Astrocyte (in vitro differentiated cells and primary cell): ENCODE results near the gene RAB21. TPM values are rescaled to one million over a fixed set of nuclear protein-coding genes. Genes with fewer than 3 reads are reported as not detected.

ENCODE experiments used
- DNase-seq: peaks from one replicate; pipeline ENCODE4 v3.0.0-alpha.2; 2010; ENCODE audit warnings: low read depth
- FAIRE-seq: peaks from 2 replicates; lab custom pipeline; 2011; peaks lifted over from hg19 to GRCh38; lab: Jason Lieb, UNC
- H2AFZ ChIP-seq: 2 replicates; pipeline ENCODE4 v1.6.0; 2012; ENCODE audit warnings: low read depth, low read length, inconsistent platforms
- H3K27ac ChIP-seq: 2 replicates; pipeline ENCODE4 v1.5.1; 2011; ENCODE audit warnings: low read depth, low read length, inconsistent platforms
- H3K27me3 ChIP-seq: 2 replicates; pipeline ENCODE4 v1.6.0; 2011; ENCODE audit warnings: low read length, inconsistent platforms; ENCODE audit not compliant: insufficient read depth
- H3K36me3 ChIP-seq: 2 replicates; pipeline ENCODE4 v1.5.1; 2011; ENCODE audit warnings: low read length, inconsistent platforms; ENCODE audit not compliant: insufficient read depth
- H3K4me1 ChIP-seq: 2 replicates; pipeline ENCODE4 v1.5.1; 2011; ENCODE audit warnings: low read length, inconsistent platforms; ENCODE audit not compliant: insufficient read depth
- H3K4me2 ChIP-seq: 2 replicates; pipeline ENCODE4 v1.6.0; 2012; ENCODE audit warnings: low read length, inconsistent platforms
- H3K4me3 ChIP-seq: 2 replicates; pipeline ENCODE4 v1.5.1; 2011; ENCODE audit warnings: low read depth, mild to moderate bottlenecking, low read length, inconsistent platforms; ENCODE audit not compliant: insufficient read depth
- H3K79me2 ChIP-seq: 2 replicates; pipeline ENCODE4 v1.6.0; 2012; ENCODE audit warnings: mild to moderate bottlenecking, low read length, inconsistent platforms; ENCODE audit not compliant: insufficient read depth
- H3K9ac ChIP-seq: 2 replicates; pipeline ENCODE4 v1.6.0; 2012; ENCODE audit warnings: mild to moderate bottlenecking, low read length, inconsistent platforms
- H3K9me3 ChIP-seq: 2 replicates; pipeline ENCODE4 v1.5.1; 2012; ENCODE audit warnings: low read depth, mild to moderate bottlenecking, low read length, inconsistent platforms; ENCODE audit not compliant: insufficient read depth
- H4K20me1 ChIP-seq: 2 replicates; pipeline ENCODE4 v1.6.0; 2012; ENCODE audit warnings: low read length, inconsistent platforms; ENCODE audit not compliant: insufficient read depth
- H3K27ac Mint-ChIP-seq: one replicate; pipeline ENCODE4 v1.8.0; 2021; ENCODE audit warnings: mild to moderate bottlenecking, mixed read lengths; ENCODE audit not compliant: unreplicated experiment
- H3K27me3 Mint-ChIP-seq: one replicate; pipeline ENCODE4 v1.8.0; 2021; ENCODE audit warnings: low read depth, mixed read lengths; ENCODE audit not compliant: unreplicated experiment
- H3K36me3 Mint-ChIP-seq: one replicate; pipeline ENCODE4 v1.8.0; 2021; ENCODE audit warnings: low read depth, mixed read lengths; ENCODE audit not compliant: unreplicated experiment
- H3K4me1 Mint-ChIP-seq: one replicate; pipeline ENCODE4 v1.8.0; 2021; ENCODE audit warnings: low read depth, mixed read lengths; ENCODE audit not compliant: unreplicated experiment
- H3K4me3 Mint-ChIP-seq: one replicate; pipeline ENCODE4 v1.8.0; 2021; ENCODE audit warnings: mild to moderate bottlenecking, moderate library complexity, mixed read lengths; ENCODE audit not compliant: unreplicated experiment
- H3K9me3 Mint-ChIP-seq: one replicate; pipeline ENCODE4 v1.8.0; 2021; ENCODE audit warnings: mild to moderate bottlenecking, mixed read lengths; ENCODE audit not compliant: unreplicated experiment
- CTCF ChIP-seq: IDR thresholded peaks from 2 replicates; pipeline ENCODE4 v1.5.1; 2011; ENCODE audit warnings: low read depth, mild to moderate bottlenecking, inconsistent platforms, low read length, moderate library complexity; ENCODE audit not compliant: insufficient read depth
- EZH2 ChIP-seq: IDR thresholded peaks from 2 replicates; pipeline ENCODE4 v1.6.1; 2012; ENCODE audit warnings: mild to moderate bottlenecking, low read length, inconsistent platforms; ENCODE audit not compliant: insufficient read depth
- total RNA-seq: library from RNA; stranded (reverse); gene quantifications from 2 replicates; pipeline ENCODE4 v1.2.1, GENCODE V29; 2021

RAB21 gene
- total RNA-seq, 1 donor from 2014 or later = 88.5 TPM

DNA sequence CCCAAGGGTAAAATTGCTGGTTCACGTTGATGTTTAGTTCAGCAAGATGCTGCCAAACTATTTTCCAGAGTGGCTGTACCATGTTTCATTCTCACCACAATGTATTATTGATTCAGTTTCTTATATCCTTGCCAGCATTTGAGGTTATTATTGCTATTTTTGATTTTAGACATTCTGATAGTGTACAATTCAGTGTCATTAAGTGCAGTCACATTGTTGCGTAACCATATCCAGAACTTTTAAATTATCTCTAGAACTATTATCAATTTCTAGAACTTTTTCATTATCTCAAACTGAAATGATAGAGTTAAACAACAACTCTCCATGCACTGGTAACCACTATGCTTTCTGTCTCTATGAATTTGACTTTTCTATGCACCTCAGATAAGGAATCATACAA lies 74.2 kb downstream of the RAB21 start:
- Histone ChIP-seq H3K9me3 (no peaks in the 10 kb centered on the region), H3K4me2 (no peak overlapping the region), H3K4me1 (no peaks in the 10 kb centered on the region), H4K20me1 (no peaks in the 10 kb centered on the region), H3K79me2 (no peaks in the 10 kb centered on the region), H3K4me3 (no peak overlapping the region), H3K36me3 (no peaks in the 10 kb centered on the region), H3K27ac (no peak overlapping the region), H3K27me3 (no peaks in the 10 kb centered on the region), H3K9ac (no peak overlapping the region), H2AFZ (no peak overlapping the region)
- Mint-ChIP-seq H3K9me3 (no peaks in the 10 kb centered on the region), H3K36me3 (no peaks in the 10 kb centered on the region), H3K27me3 (no peaks in the 10 kb centered on the region), H3K4me1 (no peaks in the 10 kb centered on the region), H3K27ac (no peak overlapping the region), H3K4me3 (no peak overlapping the region)
- no peak for FAIRE-seq
- no peak for DNase-seq
- TF ChIP-seq CTCF = no peak
- no peak for TF ChIP-seq EZH2

- no peak overlapping the region for H3K4me3 ChIP-seq
- Mint-ChIP-seq H3K27ac (no peak overlapping the region), H3K9me3 (no peaks in the 10 kb centered on the region), H3K4me1 (peaks cover 4% of the 10 kb centered on the region), H3K36me3 (no peaks in the 10 kb centered on the region), H3K27me3 (peaks cover 3% of the 10 kb centered on the region), H3K4me3 (no peak overlapping the region)
- H3K9me3 ChIP-seq = no peaks in the 10 kb centered on the region
- FAIRE-seq (no peak), DNase-seq (no peak)
- no peaks in the 10 kb centered on the region for H3K27me3 ChIP-seq
- H2AFZ ChIP-seq = no peak overlapping the region
- TF ChIP-seq CTCF (no peak), EZH2 (no peak)
- no peak overlapping the region for H3K4me2 ChIP-seq
- peaks cover 12% of the 10 kb centered on the region for H4K20me1 ChIP-seq
- peaks cover 9% of the 10 kb centered on the region for H3K4me1 ChIP-seq
- no peak overlapping the region for H3K9ac ChIP-seq
- no peaks in the 10 kb centered on the region for H3K36me3 ChIP-seq
- H3K79me2 ChIP-seq = peaks cover 22% of the 10 kb centered on the region
- no peak overlapping the region for H3K27ac ChIP-seq
These were observed 82.7 kb downstream of the RAB21 start for GRCh38 chr12:71837356-71837755.

GRCh38 chr12:71838231-71838630 lies 83.6 kb downstream of the RAB21 start:
- TF ChIP-seq CTCF (no peak), EZH2 (no peak)
- Mint-ChIP-seq H3K36me3 (no peaks in the 10 kb centered on the region), H3K9me3 (no peaks in the 10 kb centered on the region), H3K27me3 (peaks cover 3% of the 10 kb centered on the region), H3K4me3 (no peak overlapping the region), H3K27ac (no peak overlapping the region), H3K4me1 (peaks cover 4% of the 10 kb centered on the region)
- no peak overlapping the region for H3K4me2 ChIP-seq
- no peak overlapping the region for H2AFZ ChIP-seq
- no peaks in the 10 kb centered on the region for H3K36me3 ChIP-seq
- H3K79me2 ChIP-seq = peaks cover 31% of the 10 kb centered on the region
- no peak for DNase-seq
- no peak for FAIRE-seq
- H3K9ac ChIP-seq = no peak overlapping the region
- no peaks in the 10 kb centered on the region for H3K27me3 ChIP-seq
- peaks cover 9% of the 10 kb centered on the region for H3K4me1 ChIP-seq
- no peaks in the 10 kb centered on the region for H3K9me3 ChIP-seq
- H3K4me3 ChIP-seq = no peak overlapping the region
- peaks cover 14% of the 10 kb centered on the region for H4K20me1 ChIP-seq
- H3K27ac ChIP-seq = no peak overlapping the region
